GM18870 (cell line): ENCODE data around the gene EFCAB14.
"Not testable (repeated sequence)": the region's sequence is repeated elsewhere in the genome, so short reads cannot be mapped to it uniquely, and the experiment has no call there.

ENCODE experiments used
- ATAC-seq: cut with Tn5 transposase; IDR thresholded peaks from one replicate; pipeline ENCODE4 v1.9.1; 2021; ENCODE audit warnings: moderate library complexity; ENCODE audit not compliant: unreplicated experiment

The EFCAB14 gene

GRCh38 chr1:46657775-46658174, 61.1 kb downstream of the EFCAB14 start:
- ATAC-seq = no peak

GRCh38 chr1:46656643-46657042, 62.3 kb downstream of the EFCAB14 start:
- ATAC-seq = no peak

- ATAC-seq = no peak
Measured at GRCh38 chr1:46655848-46656247, 63.1 kb downstream of the EFCAB14 start.

- not testable (repeated sequence) for ATAC-seq
Measured at GRCh38 chr1:46654698-46655097, 64.2 kb downstream of the EFCAB14 start.

- ATAC-seq = no peak
Measured at GRCh38 chr1:46654012-46654411, 64.9 kb downstream of the EFCAB14 start.

GRCh38 chr1:46653405-46653958, 65.4 kb downstream of the EFCAB14 start:
- no peak for ATAC-seq

GRCh38 chr1:46652321-46653100, 66.4 kb downstream of the EFCAB14 start:
- no peak for ATAC-seq

- ATAC-seq = not testable (repeated sequence)
Measured at GRCh38 chr1:46651152-46651551, 67.8 kb downstream of the EFCAB14 start.

- ATAC-seq = no peak
Measured at GRCh38 chr1:46650491-46650890, 68.4 kb downstream of the EFCAB14 start.

GRCh38 chr1:46649764-46650163, 69.2 kb downstream of the EFCAB14 start:
- no peak for ATAC-seq

- no peak for ATAC-seq
Measured at GRCh38 chr1:46647611-46648010, 71.3 kb downstream of the EFCAB14 start.

GRCh38 chr1:46646844-46647243, 72.1 kb downstream of the EFCAB14 start:
- ATAC-seq = no peak

GRCh38 chr1:46646331-46646730, 72.6 kb downstream of the EFCAB14 start:
- no peak for ATAC-seq

- no peak for ATAC-seq
Measured at GRCh38 chr1:46645815-46646214, 73.1 kb downstream of the EFCAB14 start.

- ATAC-seq = no peak
Measured at GRCh38 chr1:46643368-46643775, 75.5 kb downstream of the EFCAB14 start.

- no peak for ATAC-seq
Measured at GRCh38 chr1:46642115-46642680, 76.7 kb downstream of the EFCAB14 start.

- ATAC-seq = no peak
Measured at GRCh38 chr1:46639547-46639946, 79.4 kb downstream of the EFCAB14 start.

GRCh38 chr1:46638921-46639320, 80.0 kb downstream of the EFCAB14 start:
- ATAC-seq = no peak

- ATAC-seq = no peak
Measured at GRCh38 chr1:46637444-46638083, 81.3 kb downstream of the EFCAB14 start.

- ATAC-seq = no peak
Measured at GRCh38 chr1:46635205-46635604, 83.7 kb downstream of the EFCAB14 start.

- no peak for ATAC-seq
Measured at GRCh38 chr1:46630719-46631118, 88.2 kb downstream of the EFCAB14 start.
